ENCODE measurements around the gene ATF6. TPM values are rescaled to one million over a fixed set of nuclear protein-coding genes. Genes with fewer than 3 reads are reported as not detected.

The ATF6 gene
- total RNA-seq, 1 experiment from 2014 or later, result 20.9 TPM

DNA sequence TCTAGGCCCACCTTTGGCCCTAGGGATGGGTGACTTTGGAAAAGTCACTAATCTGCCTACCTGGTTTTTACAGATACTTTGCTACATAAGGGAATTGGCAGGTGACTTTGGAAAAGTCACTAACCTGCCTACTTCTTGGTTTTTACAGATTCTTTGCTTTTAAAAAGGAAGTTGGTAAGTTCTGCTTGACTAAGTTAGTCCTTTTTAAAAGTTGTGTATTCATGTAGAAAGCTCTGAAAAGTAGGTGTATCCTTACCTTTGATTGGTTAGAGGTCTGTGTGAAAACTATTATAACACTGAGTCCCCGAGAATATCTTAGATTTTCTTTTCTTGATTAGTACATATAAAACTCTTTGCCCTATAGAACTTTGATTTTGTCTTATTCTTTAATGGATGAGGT is 12.4 kb downstream of the ATF6 start:
- Histone ChIP-seq H3K4me2 (ENCODE audit: low read length) (no peak overlapping the region), H3K27ac (ENCODE audit: low read depth, low read length) (no peak overlapping the region), H2AFZ (ENCODE audit: low read depth, low read length, poor library complexity, severe bottlenecking) (no peak overlapping the region), H3K9ac (ENCODE audit: low read length) (no peak overlapping the region), H3K4me1 (ENCODE audit: control insufficient read depth in 1 of 2, insufficient read depth in 2 of 2, low read length in 2 of 2) (no peaks in the 10 kb centered on the region), H3K9me2 (ENCODE audit: insufficient read depth) (no peaks in the 10 kb centered on the region), H3K79me2 (ENCODE audit: insufficient read depth, low read length) (peaks cover 39% of the 10 kb centered on the region), H3K4me3 (replicated peaks in 1 of 2; ENCODE audit: low read depth in 1 of 2, low read length in 2 of 2) (no peak overlapping the region), H3K36me3 (ENCODE audit: control insufficient read depth in 1 of 2, insufficient read depth in 2 of 2, low read length in 2 of 2) (0 out of 4 replicates have a peak, but pooled peaks cover 0 to 2% of the 10 kb centered on the region in 2 experiments), H3K9me3 (ENCODE audit: control insufficient read depth in 1 of 2, insufficient read depth in 1 of 2, low read depth in 1 of 2, low read length in 2 of 2) (no peaks in the 10 kb centered on the region), H4K20me1 (ENCODE audit: insufficient read depth) (no peaks in the 10 kb centered on the region), H3K27me3 (ENCODE audit: insufficient read depth, low read length) (no peaks in the 10 kb centered on the region)
- ATAC-seq (no peak), DNase-seq (ENCODE audit: low read depth, low spot score) (no peak)
- ChIA-PET CTCF (no interaction called here), RAD21 (ENCODE audit: low non-redundant PET in 1 of 2, low total read pairs in 2 of 2, uncharacterized antibody in 2 of 2, unreplicated experiment in 2 of 2) (no interaction called here), POLR2A (no interaction called here)
- intact Hi-C loops (cut with micrococcal nuclease), result loop anchor here (1.0 kb wide), 1 partner anchor 12 kb away; no protein-coding TSS in a partner anchor
- no TSS peak for BruUV-seq (replicated peaks)
- TF ChIP-seq EGR1 (IDR thresholded peaks at IDR 0.05; ENCODE audit: low read depth) (no peak), TCF7L2 (IDR thresholded peaks at IDR 0.05; ENCODE audit: borderline replicate concordance, extremely low read depth, insufficient read depth, insufficient read length) (no peak), ELF1 (IDR thresholded peaks at IDR 0.05; ENCODE audit: borderline replicate concordance, low read depth) (no peak), POLR2AphosphoS5 (IDR thresholded peaks at IDR 0.05; ENCODE audit: low read depth, low read length) (no peak), SRF (IDR thresholded peaks at IDR 0.05; ENCODE audit: low read depth) (no peak), SIN3A (IDR thresholded peaks at IDR 0.05; ENCODE audit: low read depth) (no peak), EZH2 (IDR thresholded peaks at IDR 0.05) (no peak), RAD21 (IDR thresholded peaks at IDR 0.05; ENCODE audit: low read depth) (no peak), POLR2A (IDR thresholded peaks at IDR 0.05; ENCODE audit: borderline replicate concordance, extremely low read depth, insufficient read depth, insufficient read length) (no peak), YY1 (IDR thresholded peaks at IDR 0.05; ENCODE audit: extremely low read depth, insufficient replicate concordance, low read depth, low read length) (no peak), ZNF274 (IDR thresholded peaks at IDR 0.05; ENCODE audit: low read depth, low read length) (no peak)
- TF ChIP-seq, protein P1, sequence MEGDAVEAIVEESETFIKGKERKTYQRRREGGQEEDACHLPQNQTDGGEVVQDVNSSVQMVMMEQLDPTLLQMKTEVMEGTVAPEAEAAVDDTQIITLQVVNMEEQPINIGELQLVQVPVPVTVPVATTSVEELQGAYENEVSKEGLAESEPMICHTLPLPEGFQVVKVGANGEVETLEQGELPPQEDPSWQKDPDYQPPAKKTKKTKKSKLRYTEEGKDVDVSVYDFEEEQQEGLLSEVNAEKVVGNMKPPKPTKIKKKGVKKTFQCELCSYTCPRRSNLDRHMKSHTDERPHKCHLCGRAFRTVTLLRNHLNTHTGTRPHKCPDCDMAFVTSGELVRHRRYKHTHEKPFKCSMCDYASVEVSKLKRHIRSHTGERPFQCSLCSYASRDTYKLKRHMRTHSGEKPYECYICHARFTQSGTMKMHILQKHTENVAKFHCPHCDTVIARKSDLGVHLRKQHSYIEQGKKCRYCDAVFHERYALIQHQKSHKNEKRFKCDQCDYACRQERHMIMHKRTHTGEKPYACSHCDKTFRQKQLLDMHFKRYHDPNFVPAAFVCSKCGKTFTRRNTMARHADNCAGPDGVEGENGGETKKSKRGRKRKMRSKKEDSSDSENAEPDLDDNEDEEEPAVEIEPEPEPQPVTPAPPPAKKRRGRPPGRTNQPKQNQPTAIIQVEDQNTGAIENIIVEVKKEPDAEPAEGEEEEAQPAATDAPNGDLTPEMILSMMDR (IDR thresholded peaks at IDR 0.05 in 2 of 3, conservative IDR thresholded peaks at IDR 0.05 in 1 of 3; ENCODE audit: borderline replicate concordance in 1 of 3, insufficient read depth in 1 of 3, low read depth in 2 of 3, low read length in 2 of 3), result no peak
- TF ChIP-seq, protein P2, sequence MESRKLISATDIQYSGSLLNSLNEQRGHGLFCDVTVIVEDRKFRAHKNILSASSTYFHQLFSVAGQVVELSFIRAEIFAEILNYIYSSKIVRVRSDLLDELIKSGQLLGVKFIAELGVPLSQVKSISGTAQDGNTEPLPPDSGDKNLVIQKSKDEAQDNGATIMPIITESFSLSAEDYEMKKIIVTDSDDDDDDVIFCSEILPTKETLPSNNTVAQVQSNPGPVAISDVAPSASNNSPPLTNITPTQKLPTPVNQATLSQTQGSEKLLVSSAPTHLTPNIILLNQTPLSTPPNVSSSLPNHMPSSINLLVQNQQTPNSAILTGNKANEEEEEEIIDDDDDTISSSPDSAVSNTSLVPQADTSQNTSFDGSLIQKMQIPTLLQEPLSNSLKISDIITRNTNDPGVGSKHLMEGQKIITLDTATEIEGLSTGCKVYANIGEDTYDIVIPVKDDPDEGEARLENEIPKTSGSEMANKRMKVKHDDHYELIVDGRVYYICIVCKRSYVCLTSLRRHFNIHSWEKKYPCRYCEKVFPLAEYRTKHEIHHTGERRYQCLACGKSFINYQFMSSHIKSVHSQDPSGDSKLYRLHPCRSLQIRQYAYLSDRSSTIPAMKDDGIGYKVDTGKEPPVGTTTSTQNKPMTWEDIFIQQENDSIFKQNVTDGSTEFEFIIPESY (IDR thresholded peaks at IDR 0.05; ENCODE audit: extremely low read depth, insufficient replicate concordance, low read length), result no peak
- TF ChIP-seq, protein P3, sequence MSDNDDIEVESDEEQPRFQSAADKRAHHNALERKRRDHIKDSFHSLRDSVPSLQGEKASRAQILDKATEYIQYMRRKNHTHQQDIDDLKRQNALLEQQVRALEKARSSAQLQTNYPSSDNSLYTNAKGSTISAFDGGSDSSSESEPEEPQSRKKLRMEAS (IDR thresholded peaks at IDR 0.05), result no peak
- TF ChIP-seq, protein P4, sequence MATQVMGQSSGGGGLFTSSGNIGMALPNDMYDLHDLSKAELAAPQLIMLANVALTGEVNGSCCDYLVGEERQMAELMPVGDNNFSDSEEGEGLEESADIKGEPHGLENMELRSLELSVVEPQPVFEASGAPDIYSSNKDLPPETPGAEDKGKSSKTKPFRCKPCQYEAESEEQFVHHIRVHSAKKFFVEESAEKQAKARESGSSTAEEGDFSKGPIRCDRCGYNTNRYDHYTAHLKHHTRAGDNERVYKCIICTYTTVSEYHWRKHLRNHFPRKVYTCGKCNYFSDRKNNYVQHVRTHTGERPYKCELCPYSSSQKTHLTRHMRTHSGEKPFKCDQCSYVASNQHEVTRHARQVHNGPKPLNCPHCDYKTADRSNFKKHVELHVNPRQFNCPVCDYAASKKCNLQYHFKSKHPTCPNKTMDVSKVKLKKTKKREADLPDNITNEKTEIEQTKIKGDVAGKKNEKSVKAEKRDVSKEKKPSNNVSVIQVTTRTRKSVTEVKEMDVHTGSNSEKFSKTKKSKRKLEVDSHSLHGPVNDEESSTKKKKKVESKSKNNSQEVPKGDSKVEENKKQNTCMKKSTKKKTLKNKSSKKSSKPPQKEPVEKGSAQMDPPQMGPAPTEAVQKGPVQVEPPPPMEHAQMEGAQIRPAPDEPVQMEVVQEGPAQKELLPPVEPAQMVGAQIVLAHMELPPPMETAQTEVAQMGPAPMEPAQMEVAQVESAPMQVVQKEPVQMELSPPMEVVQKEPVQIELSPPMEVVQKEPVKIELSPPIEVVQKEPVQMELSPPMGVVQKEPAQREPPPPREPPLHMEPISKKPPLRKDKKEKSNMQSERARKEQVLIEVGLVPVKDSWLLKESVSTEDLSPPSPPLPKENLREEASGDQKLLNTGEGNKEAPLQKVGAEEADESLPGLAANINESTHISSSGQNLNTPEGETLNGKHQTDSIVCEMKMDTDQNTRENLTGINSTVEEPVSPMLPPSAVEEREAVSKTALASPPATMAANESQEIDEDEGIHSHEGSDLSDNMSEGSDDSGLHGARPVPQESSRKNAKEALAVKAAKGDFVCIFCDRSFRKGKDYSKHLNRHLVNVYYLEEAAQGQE (IDR thresholded peaks at IDR 0.05; ENCODE audit: low read depth), result no peak

All from HCT116 (cell line).